Measurements from ENCODE around the gene EEF1AKMT4.

Gene EEF1AKMT4

GRCh38 chr3:184235381-184236032, 14.0 kb upstream of the EEF1AKMT4 start:
- in situ Hi-C loops (cut with MboI; ENCODE audit: low sequenced_read_pairs): no loop called here

- in situ Hi-C loops (cut with MboI; ENCODE audit: low sequenced_read_pairs): no loop called here
Measured at GRCh38 chr3:184236033-184236410, 13.4 kb upstream of the EEF1AKMT4 start.

GRCh38 chr3:184236636-184237035, 12.8 kb upstream of the EEF1AKMT4 start:
- in situ Hi-C loops (cut with MboI; ENCODE audit: low sequenced_read_pairs): no loop called here

GRCh38 chr3:184237211-184237610, 12.3 kb upstream of the EEF1AKMT4 start:
- in situ Hi-C loops (cut with MboI; ENCODE audit: low sequenced_read_pairs): no loop called here

GRCh38 chr3:184237807-184238206, 11.7 kb upstream of the EEF1AKMT4 start:
- in situ Hi-C loops (cut with MboI; ENCODE audit: low sequenced_read_pairs): no loop called here

GRCh38 chr3:184238246-184238818, 11.1 kb upstream of the EEF1AKMT4 start:
- in situ Hi-C loops (cut with MboI; ENCODE audit: low sequenced_read_pairs): no loop called here

GRCh38 chr3:184239221-184239620, 10.3 kb upstream of the EEF1AKMT4 start:
- in situ Hi-C loops (cut with MboI; ENCODE audit: low sequenced_read_pairs): no loop called here

- in situ Hi-C loops (cut with MboI; ENCODE audit: low sequenced_read_pairs): no loop called here
Measured at GRCh38 chr3:184239708-184240107, 9.8 kb upstream of the EEF1AKMT4 start.

- in situ Hi-C loops (cut with MboI; ENCODE audit: low sequenced_read_pairs): no loop called here
Measured at GRCh38 chr3:184240384-184241140, 8.9 kb upstream of the EEF1AKMT4 start.

- in situ Hi-C loops (cut with MboI; ENCODE audit: low sequenced_read_pairs): no loop called here
Measured at GRCh38 chr3:184241141-184241446, 8.4 kb upstream of the EEF1AKMT4 start.

- in situ Hi-C loops (cut with MboI; ENCODE audit: low sequenced_read_pairs): no loop called here
Measured at GRCh38 chr3:184241447-184242296, 7.8 kb upstream of the EEF1AKMT4 start.

GRCh38 chr3:184242297-184242685, 7.2 kb upstream of the EEF1AKMT4 start:
- in situ Hi-C loops (cut with MboI; ENCODE audit: low sequenced_read_pairs): no loop called here

GRCh38 chr3:184248454-184249411, 739 bp upstream of the EEF1AKMT4 start, which contains the start of gene ALG3:
Gene ALG3, minus strand, starts transcription at chr3:184248962. Its CDS starts 22 bp downstream, at chr3:184248940.
- in situ Hi-C loops (cut with MboI; ENCODE audit: low sequenced_read_pairs): no loop called here

- in situ Hi-C loops (cut with MboI; ENCODE audit: low sequenced_read_pairs): no loop called here
Measured at GRCh38 chr3:184250167-184250828, 826 bp downstream of the EEF1AKMT4 start.

- in situ Hi-C loops (cut with MboI; ENCODE audit: low sequenced_read_pairs): no loop called here
Measured at GRCh38 chr3:184255291-184256039, 6.0 kb downstream of the EEF1AKMT4 start.

GRCh38 chr3:184257083-184257915, 7.8 kb downstream of the EEF1AKMT4 start:
- in situ Hi-C loops (cut with MboI; ENCODE audit: low sequenced_read_pairs): no loop called here

GRCh38 chr3:184258926-184259325, 9.5 kb downstream of the EEF1AKMT4 start:
- in situ Hi-C loops (cut with MboI; ENCODE audit: low sequenced_read_pairs): no loop called here

GRCh38 chr3:184259396-184259877, 10.0 kb downstream of the EEF1AKMT4 start:
- in situ Hi-C loops (cut with MboI; ENCODE audit: low sequenced_read_pairs): no loop called here

All from hTERT RPE-1 (cell line).